ENCODE measurements around the gene CROCC2. TPM values are rescaled to one million over a fixed set of nuclear protein-coding genes. Genes with fewer than 3 reads are reported as not detected.

Gene CROCC2
- total RNA-seq, 1 donor from 2014 or later: not detected

DNA sequence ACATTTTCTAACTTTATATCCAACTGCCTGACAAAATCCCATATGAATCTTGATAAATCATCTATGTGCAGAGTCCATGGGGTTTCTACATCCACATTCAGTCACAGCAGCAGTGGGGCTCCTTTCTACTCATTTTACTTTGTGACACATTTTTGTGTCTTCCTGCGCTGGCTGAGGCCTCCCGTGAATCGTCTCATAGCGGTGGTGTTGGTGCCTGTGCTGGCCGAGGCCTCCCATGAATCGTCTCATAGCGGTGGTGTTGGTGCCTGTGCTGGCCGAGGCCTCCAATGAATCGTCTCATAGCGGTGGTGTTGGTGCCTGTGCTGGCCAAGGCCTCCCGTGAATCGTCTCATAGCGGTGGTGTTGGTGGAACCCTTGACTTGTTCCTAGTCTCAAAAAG, 109.3 kb downstream of the CROCC2 start:
- DNase-seq: no peak

DNA sequence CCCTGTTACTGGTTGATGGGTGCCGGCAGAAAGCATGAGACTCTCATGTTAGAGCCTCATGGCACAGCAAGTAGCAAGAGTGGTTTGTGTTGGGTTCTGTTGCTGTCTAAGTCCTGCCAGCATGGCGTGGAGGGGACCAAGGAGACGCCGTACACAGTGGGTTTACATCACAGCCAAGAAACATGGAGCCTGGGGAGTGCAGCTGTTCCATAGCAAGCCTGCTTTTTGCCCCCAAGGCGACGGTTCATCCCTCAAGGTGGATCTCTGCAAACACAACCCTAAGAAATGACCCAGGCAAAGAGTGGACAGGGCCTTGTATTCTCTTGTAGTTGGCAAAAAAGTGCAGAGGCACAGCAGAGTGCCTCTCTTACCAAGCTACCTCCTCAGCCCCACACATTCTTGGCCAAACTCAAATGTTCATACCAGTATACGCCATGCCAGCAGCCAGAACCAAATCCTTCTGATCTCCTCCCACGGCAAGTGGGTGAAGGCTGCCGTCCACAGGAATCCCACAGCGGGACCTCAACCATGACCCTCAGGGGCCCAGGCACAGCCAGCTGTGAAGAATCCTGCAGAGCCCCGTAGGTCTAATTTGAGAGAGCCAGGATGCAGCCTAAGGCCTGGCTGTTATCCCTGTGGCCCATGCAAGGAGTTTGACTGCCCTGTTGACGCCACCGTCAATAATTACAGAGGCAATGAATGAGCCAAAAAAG, 111.2 kb downstream of the CROCC2 start:
- DNase-seq: no peak

DNA sequence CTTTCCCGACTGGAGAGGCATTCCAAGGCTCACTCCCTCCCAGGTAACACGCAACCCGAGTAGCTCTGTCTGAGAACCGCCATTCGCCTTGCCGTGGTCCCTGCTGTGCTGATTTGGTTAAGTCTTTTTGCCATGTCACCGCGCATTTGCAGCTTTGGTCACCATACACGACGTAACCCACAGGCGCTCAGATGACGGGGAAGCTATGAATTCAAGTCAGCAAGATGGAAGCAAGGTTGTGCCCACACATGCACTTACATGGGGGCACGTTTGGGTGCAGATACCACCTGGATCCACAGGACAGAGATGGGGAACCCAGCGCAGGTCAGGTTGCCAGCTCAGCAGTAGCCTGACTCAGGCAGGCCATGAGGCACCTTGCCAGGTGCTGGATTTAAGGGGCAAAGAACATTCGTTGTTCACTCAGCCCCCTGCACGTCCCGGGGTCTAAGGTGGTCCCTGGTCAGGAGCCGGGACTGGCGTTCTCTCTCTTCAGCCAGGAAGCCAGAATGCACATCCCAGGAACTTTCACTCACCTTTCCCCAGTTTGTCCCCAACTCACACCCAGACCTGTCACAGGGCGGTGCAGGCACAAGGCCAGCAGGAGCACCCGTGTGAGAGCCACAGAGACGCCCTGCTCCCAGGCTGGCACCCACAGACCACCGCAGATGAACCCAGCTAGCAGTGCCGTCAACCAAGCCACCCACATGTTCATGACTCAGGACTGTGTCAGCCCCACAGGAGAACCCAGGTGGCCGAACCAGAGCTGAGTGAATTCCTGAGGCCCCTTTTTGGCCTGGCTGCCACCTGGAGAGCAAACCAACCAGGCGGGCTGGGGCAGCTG, 112.1 kb downstream of the CROCC2 start:
- no peak for DNase-seq

DNA sequence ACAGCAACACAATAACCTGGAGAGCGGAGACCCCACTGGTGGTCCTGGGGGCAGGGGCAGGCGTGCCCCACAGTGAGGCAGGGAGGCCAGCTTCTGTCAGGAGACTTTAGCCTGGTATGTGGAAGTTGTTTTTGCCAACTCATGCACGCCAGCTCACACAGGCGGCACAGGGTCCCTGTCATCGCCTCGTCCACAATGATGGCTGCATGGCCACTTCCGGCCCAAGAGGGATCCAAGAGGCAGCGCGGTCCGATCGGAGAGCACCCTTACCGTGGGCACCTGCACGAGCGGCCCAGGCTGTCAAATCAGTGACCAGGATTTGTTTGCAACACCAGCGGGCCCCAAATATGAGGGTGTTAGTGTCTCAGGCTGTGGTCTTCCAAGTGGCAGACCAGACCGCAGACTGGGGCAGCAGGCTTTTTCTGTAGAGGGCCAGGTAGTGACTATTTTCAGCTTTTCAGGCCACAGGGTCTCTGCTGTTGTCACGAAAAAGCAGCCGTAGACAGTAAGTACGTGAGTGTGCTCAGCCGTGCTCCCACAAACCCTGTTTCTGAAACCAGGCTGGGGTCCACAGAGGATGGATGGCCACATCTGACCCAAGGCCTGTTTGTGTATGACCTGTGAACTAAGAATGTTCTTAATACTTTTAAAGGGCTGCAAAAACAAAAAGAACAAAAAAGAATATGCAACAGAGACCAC, 113.5 kb downstream of the CROCC2 start:
- DNase-seq: no peak

DNA sequence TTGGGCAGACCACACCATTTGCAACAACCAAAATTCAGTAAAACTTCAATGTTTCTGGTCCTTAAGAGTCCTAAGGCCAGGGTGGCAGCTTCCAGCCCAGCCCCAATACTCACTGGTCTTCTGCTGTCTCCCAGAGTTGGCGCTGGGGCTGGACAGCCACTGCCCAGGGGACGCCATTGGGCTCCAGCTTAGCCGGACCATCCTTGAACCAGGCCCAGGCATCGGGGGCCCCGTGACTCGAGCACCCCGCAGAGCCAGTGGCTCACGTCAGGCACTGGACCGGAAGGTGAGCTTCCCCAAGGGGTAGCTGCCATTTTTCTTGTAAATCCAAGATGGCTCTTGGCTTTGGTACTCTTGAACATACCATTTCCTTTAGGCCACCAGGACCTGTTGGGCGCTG, 114.1 kb downstream of the CROCC2 start:
- DNase-seq: no peak

DNA sequence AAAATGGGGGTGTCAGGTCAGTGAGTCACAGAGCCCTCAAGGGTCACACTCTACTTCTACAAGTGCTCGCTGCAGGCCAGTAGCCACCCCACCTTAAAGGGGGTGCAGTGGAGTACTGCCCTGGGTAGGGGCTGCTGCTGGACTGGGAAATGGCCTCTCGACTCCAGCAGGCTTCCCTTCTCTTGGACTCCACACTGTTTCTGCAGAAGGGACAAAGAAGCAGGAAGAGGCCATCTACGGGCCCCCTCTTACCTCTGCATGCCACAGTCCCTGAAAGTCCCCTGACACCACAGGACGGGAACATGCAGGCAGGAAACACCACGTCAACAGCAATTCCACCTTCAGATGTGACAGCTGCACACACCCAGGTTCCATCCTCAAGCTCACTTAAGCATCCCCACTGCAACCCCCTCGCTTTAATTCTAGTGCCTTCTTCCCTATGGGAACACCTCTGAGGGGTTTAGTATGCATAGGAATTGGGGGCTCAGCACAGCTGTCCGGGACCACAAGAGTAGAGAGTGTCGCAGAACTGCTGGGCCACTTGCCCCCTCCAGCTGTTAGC, 114.6 kb downstream of the CROCC2 start:
- DNase-seq: no peak

DNA sequence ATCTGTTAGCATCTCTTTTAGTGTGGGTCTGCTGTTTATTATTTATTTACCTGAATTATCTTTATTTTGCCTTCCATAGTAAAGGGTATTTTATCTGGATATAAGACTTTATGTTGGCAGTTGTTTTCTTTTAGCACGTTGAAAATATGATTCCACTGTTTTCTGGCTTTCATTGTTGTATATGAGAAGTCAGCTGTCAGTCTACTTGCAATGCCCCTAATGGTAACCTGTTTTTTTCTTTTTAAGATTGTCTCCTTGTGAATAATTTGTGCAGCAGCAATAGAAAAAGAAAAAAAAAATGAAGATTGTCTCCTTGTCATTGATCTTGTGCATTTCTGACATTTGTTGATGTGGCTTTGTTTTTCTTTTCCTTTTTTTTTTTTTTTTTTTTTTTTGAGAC, 119.5 kb downstream of the CROCC2 start:
- no peak for DNase-seq

DNA sequence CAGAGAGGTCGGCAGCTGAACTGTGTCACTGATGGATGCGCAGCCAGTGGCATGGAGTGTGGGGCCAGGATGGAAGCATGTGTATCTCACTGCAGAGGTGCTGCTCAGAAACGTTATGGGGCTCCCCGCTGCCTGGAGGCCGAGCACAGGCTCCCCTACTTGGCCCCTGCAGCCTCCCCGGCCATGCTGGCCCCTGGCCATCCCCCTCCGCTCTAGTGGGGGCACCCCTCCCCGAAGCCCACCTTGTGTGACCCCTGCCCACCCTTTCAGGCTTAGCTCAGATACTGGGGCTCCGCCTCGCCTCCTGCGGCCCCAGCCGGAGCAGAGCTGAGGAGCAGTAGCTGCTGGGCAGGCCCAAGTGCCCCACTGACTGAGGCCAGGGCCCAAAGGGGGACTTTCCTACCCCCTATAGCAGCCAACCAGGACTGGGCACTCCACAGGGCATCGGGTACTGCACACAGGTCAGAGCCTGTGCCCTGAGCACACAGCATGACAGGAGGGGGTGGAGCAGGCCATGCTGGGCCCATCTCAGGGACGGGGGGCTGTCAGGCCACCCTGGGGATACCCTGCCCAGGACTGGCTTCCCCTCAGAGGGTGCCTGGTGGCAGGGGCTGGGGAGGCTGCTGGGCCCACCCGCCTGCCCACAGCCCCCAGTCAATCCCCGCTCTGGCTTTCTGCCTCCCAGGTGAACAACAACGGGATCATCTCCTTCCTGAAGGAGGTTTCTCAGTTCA, 123.6 kb downstream of the CROCC2 start:
- DNase-seq: no peak

DNA sequence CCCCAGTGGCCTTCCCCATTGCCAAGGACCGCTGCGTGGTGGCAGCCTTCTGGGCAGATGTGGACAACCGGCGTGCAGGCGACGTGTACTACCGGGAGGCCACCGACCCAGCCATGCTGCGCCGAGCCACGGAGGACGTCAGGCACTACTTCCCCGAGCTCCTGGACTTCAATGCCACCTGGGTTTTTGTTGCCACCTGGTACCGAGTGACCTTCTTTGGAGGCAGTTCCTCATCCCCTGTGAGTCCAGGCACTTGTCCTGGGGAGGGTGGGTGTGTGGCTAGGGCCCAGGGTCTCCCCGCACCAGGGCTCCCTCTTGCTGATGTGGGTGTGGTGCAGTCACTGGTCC, 124.2 kb downstream of the CROCC2 start:
- no peak for DNase-seq

DNA sequence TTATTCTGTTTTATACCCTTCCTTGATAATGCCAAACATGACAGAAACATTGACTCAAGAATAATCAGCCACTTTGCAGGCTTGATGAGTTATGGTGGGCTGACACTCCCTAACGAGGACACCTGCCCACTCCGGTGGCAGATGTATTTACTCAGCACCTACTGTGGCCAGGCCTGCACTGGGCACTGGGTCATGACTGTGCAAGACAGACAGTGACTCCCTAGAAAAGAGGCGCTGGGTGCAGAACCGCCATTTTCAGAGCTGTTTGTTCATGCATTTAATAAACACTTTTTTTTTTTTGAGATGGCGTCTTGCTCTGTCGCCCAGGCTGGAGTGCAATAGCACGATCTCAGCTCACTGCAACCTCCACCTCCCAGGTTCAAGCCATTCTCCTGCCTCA, 124.7 kb downstream of the CROCC2 start:
- no peak for DNase-seq

DNA sequence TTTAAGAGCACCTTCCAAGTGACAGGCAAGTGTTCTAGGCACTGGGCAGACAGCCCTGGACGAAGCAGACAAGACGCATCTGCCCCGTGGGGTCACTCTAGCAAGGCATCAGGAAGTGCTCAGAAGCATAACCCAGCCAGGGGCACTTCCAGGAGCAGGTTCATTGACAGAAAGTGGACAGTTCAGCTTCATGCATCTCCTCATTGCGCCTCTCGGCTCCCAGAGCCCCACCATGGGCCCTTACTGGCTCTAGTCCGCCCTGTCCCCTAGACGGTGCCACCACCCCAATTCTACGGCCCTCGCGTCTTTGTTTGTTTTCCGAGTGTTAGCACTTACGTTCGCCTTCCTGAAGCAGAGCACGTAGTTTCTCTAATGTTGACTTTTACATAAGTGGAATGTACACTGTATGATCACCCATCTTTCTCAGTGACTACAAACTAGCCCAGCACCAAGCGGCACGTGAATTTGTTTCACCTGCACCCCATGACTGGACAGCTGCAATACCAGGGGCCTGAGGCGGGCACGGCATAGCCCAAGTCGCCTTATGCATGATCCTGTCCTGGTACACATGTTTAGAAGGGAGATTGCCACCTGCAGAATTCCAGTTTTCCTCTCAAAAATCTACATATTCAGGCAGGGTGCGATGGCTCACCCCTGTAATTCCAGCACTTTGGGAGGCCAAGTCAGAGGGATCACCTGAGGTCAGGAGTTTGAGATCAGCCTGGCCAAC, 125.5 kb downstream of the CROCC2 start:
- DNase-seq: no peak

DNA sequence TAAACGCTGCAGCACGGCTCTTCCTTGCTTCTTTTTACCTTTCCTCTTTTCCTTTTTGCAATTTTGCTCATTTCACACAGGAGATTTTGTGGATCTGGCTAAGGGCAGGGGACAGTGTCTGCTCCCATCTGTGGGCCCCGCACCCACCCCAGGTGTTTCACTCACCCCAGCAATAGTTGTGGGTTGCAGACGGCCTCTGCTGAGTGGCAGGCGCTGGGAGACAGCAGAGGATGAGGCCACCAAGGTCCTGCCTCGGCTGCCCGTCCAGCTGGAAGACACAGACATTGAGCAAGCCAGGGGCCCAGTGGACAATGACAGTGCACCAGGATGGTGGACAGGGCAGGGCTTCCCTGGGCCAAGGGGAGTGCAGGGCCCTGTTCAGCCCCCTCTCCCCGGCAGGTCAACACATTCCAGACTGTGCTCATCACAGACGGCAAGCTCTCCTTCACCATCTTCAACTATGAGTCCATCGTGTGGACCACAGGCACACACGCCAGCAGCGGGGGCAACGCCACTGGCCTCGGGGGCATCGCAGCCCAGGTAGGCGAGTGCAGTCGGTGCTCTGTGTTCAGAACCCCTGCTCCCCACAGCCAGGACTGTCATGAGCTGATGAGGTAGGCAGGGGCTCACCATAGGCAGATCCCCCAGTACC, 127.3 kb downstream of the CROCC2 start:
- no peak for DNase-seq

DNA sequence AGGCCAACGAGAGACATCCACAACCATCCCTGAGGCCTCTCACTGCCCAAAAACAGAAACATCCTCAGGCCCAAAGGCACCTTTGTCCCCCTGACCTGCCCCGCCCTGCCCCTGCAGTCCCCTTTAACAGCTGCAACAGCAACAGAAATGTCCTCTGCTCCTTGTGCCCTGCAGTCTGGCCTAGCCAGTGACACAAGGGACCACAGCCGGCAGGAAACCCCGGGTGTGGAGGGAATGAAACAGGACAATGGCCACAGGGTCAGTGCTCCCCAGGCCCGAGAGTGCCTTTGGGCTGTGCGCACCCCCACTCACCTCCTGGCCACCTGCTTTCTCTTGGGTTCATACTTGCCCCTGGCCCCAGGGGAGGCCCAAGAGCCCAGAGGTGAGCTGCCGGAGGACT, 127.9 kb downstream of the CROCC2 start:
- DNase-seq: no peak

DNA sequence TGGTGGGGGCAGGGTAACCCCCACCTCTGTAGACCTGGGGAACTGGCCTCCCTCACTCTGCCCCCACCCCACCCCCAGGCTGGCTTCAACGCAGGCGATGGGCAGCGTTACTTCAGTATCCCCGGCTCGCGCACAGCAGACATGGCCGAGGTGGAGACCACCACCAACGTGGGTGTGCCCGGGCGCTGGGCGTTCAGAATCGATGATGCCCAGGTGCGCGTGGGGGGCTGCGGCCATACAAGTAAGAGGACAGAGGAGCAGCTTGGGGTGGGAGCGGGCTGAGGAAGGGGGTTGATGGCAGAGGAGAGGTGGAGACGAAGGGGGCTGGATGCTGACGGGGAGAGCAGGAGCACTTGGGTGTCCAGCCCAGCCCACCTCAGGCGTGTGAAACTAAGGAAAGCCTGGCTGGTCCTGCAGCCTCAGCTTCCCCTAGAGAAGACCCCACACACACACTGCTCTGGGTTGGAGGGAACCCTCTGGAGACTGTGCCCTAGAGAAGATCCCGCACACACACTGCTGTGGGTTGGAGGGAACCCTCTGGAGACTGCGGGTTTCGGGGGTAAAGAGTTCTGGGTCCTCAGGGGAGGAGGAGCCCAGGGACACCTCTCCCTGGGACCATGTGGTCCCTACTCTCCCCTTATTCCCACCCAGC, 128.5 kb downstream of the CROCC2 start:
- no peak for DNase-seq

DNA sequence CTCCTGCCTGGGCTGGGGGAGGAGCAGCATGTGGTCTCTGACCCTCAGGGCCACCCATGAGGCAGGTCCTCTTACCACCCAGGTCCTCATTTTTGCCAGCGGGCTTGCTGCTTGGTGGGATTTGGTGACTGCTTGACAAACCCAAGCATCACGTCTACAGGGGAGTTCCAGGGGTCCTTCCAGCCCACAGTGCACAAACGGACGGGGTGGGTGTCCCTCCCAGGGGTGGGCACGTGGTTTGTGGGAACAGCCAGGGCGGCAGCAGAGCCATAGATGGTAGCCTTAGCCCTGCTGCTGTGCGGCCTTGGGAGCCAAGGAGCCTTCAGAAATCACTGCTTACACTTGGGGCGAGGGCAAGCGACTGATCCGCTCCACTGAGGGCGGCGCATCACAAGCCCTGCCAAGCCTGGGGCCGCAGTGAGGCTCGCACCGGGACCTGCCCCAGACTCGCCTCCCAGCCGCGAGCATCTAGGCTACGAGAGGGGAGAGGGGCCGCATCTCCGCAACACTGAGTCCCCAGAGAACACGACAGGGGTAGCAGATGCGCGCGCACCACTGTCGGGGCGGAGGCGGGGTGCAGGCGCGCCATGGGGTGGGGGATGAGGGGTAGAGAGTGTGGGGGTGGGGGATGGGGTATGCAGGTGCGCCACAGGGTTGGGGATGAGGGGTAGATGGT, 129.1 kb downstream of the CROCC2 start:
- DNase-seq: peak; percentile 4

DNA sequence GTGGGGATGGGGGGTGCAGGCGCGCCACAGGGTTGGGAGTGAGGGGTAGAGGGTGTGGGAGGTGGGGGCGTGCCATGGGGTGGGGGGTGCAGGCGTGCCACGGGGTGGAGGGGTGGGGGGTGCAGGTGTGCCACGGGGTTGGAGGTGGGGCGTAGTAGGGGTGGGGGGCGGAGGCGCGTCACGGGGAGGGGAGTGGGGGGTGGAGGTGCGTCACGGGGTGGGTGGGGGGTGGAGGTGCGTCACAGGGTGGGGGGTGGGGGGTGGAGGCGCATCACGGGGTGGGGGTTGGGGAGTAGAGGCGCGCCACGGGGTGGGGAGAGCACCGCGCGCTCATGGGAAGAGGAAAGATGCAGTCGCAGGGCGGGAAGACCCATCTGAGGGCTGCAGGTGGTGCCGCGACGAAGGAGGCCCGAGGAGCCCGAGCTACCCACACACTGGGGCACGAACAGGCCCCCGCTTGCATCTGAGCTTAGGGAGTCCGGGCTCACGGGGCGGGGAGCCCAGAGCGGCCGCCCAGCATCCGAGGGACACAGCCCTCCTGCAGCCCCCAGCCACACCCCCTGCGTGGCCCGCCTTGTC, 129.8 kb downstream of the CROCC2 start:
- peak; percentile 12 for DNase-seq

DNA sequence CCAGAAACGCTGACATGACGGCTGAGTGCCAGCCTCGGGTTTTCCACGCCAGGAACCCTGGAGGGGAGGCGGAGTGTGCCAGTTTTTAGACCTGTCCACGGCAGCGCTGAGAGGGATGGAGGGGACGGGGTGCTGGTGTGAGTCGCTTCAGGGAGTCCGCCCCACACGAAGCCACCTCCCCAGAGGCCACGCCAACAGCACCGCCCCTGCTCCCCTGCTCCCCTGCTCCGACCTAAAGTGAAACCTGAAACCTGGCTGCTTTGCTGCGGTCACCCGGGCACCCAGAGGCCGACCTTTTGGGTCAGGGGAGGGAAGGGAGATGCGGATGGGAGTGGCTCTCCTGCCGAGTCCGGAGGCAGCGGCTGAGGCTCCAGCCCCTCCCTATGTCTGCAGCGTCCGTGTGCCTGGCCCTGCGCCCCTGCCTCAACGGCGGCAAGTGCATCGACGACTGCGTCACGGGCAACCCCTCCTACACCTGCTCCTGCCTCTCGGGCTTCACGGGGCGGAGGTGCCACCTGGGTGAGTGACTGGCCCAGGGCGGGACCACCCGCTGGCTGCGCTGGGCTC, 130.3 kb downstream of the CROCC2 start:
- DNase-seq: no peak

DNA sequence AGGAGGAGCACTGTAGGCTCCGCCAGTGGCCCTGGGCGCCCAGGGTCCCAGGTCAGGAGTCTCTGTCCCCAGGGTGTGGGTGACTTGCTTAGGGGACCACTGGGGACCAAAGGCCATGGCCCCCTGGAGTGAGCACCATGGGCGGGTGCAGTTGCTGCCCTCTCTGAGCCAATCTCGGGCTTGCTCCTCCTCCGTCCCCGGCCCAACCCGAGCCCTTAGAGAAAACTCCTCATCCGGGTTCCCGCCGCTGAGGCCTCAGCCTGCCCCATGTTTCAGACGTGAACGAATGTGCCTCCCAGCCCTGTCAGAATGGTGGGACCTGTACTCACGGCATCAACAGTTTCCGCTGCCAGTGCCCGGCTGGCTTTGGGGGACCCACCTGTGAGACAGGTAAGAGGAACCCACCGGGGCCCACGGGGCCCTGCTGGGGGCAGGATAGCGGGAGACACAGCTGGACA, 130.9 kb downstream of the CROCC2 start:
- no peak for DNase-seq

DNA sequence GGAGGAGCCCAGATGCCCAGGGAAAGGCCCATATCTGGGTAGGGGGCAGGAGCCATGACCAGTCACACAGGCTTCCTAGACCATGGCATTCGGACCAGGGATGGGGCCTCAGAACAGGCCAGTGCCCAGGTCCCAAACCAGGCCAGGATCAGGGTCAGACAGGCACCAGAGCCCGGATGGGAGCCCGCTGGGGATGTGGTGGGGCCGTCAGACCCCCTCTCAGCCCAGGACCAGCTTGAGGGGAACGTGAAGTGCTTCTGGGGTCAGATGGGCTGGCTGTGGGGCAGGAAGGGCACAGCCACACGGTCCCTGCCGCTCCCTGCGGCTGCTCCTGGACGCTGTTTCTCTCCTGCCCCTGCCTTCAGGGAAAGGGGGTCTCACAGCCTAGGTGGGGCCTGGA, 131.4 kb downstream of the CROCC2 start:
- no peak for DNase-seq

Data from tongue (tissue), 2 donors.